Measurements from ENCODE around the gene DHRS4L2. TPM values are rescaled to one million over a fixed set of nuclear protein-coding genes. Genes with fewer than 3 reads are reported as not detected.
A peak's percentile ranks its signal among the peaks of the same experiment; 100 is the strongest.
"Not testable (repeated sequence)": the region's sequence is repeated elsewhere in the genome, so short reads cannot be mapped to it uniquely, and the experiment has no call there.

Gene DHRS4L2
- total and polyA plus RNA-seq, 10 of the 15 experiments (the other 5 are each of a cell fraction or from before 2014, with no cell fraction given) = 2.8 to 49.3 (median 21.8) TPM

DNA sequence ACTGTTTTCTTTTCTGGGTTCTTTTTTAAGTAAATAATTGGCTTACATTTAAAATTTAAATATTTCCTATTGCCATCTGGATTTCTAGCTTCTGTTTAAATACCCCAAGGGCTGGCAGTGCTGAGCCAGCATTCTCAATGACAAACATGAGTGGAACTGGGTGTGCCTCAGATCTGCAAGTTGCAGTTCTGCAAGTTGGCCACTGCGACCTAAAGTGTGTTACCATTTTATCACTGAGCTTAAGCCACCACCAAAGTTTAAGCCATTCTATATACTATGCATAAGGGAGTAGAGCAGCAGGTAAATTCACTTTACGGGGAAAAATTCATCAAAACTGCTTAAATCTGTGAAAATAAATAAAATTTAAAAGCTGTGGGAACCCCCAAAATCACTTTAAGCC is 11.5 kb upstream of the DHRS4L2 start:
- SMC1A ChIA-PET (ENCODE audit: uncharacterized antibody, unreplicated experiment); DNase-seq (ENCODE audit: low read depth, low spot score); BruUV-seq (replicated peaks); H3K36me3 ChIP-seq (ENCODE audit: control insufficient read depth in 2 of 2, insufficient read depth in 2 of 2, low read length in 1 of 2); H3K9me3 ChIP-seq (replicated peaks; ENCODE audit: control insufficient read depth, insufficient read depth, low read length); H3K4me3 ChIP-seq; H4K20me1 ChIP-seq (ENCODE audit: control insufficient read depth, insufficient read depth); FAIRE-seq; H3K4me1 ChIP-seq (ENCODE audit: control insufficient read depth, insufficient read depth, low read length); RAD21 ChIA-PET (ENCODE audit: unreplicated experiment); H3K4me2 ChIP-seq (ENCODE audit: control insufficient read depth, insufficient read depth); H3K79me2 ChIP-seq (ENCODE audit: control insufficient read depth, insufficient read depth, low read length); H3K27ac ChIP-seq (ENCODE audit: control insufficient read depth, insufficient read depth); H3K9ac ChIP-seq (ENCODE audit: control insufficient read depth, insufficient read depth, low read length); H3K27me3 ChIP-seq (replicated peaks in 1 of 2; ENCODE audit: control insufficient read depth in 2 of 2, insufficient read depth in 2 of 2, low read length in 1 of 2); H2AFZ ChIP-seq (ENCODE audit: control insufficient read depth, low read depth, low read length); intact Hi-C loops (cut with micrococcal nuclease; ENCODE audit: unreplicated experiment): not testable (repeated sequence)
- ChIA-PET POLR2A (interaction anchor here (0.6 kb wide), 1 partner anchor 793 kb away, joined by 3 read pairs; no protein-coding TSS in a partner anchor), CTCF (interaction anchor here (0.6 to 1.0 kb wide), 2 partner anchors 37 to 105 kb away, joined by 3 read pairs; no protein-coding TSS in a partner anchor)
- in situ Hi-C loops (cut with MboI) = loop anchor here (5.0 to 10.0 kb wide), 3 partner anchors 35 to 115 kb away; partner anchors contain the start of gene PCK2
- TF ChIP-seq, protein P1, sequence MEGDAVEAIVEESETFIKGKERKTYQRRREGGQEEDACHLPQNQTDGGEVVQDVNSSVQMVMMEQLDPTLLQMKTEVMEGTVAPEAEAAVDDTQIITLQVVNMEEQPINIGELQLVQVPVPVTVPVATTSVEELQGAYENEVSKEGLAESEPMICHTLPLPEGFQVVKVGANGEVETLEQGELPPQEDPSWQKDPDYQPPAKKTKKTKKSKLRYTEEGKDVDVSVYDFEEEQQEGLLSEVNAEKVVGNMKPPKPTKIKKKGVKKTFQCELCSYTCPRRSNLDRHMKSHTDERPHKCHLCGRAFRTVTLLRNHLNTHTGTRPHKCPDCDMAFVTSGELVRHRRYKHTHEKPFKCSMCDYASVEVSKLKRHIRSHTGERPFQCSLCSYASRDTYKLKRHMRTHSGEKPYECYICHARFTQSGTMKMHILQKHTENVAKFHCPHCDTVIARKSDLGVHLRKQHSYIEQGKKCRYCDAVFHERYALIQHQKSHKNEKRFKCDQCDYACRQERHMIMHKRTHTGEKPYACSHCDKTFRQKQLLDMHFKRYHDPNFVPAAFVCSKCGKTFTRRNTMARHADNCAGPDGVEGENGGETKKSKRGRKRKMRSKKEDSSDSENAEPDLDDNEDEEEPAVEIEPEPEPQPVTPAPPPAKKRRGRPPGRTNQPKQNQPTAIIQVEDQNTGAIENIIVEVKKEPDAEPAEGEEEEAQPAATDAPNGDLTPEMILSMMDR (IDR thresholded peaks at IDR 0.05 in 2 of 3, conservative IDR thresholded peaks at IDR 0.05 in 1 of 3; ENCODE audit: control insufficient read depth in 2 of 3, extremely low read depth in 1 of 3, insufficient read depth in 1 of 3, low read depth in 3 of 3, low read length in 3 of 3) = 0 out of 6 replicates have a peak, but pooled peaks of 1 of the 3 experiments have one; percentile 9
- WGBS (ENCODE audit: insufficient coverage, insufficient replicate concordance, low lambda C conversion rate, missing lambda C conversion rate) = 57% methylated on average over 2 of the region's 2 CpGs
- peak; percentile 66 for ATAC-seq

DNA sequence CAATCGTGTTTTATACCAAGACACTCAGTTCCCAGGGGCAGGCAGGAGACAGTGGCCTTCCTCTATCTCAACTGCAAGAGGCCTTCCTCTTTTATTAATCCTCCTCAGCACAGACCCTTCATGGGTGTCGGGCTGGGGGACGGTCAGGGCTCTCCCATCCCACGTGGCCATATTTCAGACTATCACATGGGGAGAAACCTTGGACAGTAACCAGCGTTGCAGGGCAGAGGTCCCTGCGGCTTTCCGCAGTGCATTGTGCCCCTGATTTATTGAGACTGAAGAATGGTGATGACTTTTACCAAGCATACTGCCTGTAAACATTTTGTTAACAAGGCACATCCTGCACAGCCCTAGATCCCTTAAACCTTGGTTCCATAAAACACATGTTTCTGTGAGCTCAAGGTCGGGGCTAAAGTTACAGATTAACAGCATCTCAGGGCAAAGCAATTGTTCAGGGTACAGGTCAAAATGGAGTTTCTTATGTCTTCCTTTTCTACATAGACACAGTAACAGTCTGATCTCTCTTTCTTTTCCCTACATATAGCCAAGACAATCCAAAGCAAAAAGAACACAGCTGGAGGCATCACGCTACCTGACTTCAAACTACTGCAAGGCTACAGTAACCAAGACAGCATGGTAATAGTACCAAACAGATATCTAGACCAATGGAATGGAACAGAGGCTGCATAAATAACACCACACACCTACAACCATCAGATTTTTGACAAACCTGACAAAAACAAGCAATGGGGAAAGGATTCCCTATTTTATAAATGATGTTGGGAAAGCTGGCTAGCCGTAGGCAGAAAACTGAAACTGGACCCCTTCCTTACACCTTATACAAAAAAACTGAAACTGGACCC is 6.5 kb upstream of the DHRS4L2 start:
- ATAC-seq; H3K4me2 ChIP-seq (ENCODE audit: control insufficient read depth, insufficient read depth); H3K79me2 ChIP-seq (ENCODE audit: control insufficient read depth, insufficient read depth, low read length); CTCF ChIA-PET; H3K4me1 ChIP-seq (ENCODE audit: control insufficient read depth, insufficient read depth, low read length); intact Hi-C loops (cut with micrococcal nuclease; ENCODE audit: unreplicated experiment); RAD21 ChIA-PET (ENCODE audit: unreplicated experiment); H3K27me3 ChIP-seq (replicated peaks in 1 of 2; ENCODE audit: control insufficient read depth in 2 of 2, insufficient read depth in 2 of 2, low read length in 1 of 2); H3K9me3 ChIP-seq (replicated peaks; ENCODE audit: control insufficient read depth, insufficient read depth, low read length); DNase-seq (ENCODE audit: low read depth, low spot score); H3K4me3 ChIP-seq; in situ Hi-C loops (cut with MboI); POLR2A ChIA-PET; SMC1A ChIA-PET (ENCODE audit: uncharacterized antibody, unreplicated experiment); H4K20me1 ChIP-seq (ENCODE audit: control insufficient read depth, insufficient read depth); H3K27ac ChIP-seq (ENCODE audit: control insufficient read depth, insufficient read depth); H2AFZ ChIP-seq (ENCODE audit: control insufficient read depth, low read depth, low read length); FAIRE-seq; H3K9ac ChIP-seq (ENCODE audit: control insufficient read depth, insufficient read depth, low read length); BruUV-seq (replicated peaks); H3K36me3 ChIP-seq (ENCODE audit: control insufficient read depth in 2 of 2, insufficient read depth in 2 of 2, low read length in 1 of 2): not testable (repeated sequence)
- WGBS (ENCODE audit: insufficient coverage, insufficient replicate concordance, low lambda C conversion rate, missing lambda C conversion rate) = 86% methylated on average over 6 of the region's 10 CpGs
